ENCODE data around the gene CCDC40.

The CCDC40 gene

DNA sequence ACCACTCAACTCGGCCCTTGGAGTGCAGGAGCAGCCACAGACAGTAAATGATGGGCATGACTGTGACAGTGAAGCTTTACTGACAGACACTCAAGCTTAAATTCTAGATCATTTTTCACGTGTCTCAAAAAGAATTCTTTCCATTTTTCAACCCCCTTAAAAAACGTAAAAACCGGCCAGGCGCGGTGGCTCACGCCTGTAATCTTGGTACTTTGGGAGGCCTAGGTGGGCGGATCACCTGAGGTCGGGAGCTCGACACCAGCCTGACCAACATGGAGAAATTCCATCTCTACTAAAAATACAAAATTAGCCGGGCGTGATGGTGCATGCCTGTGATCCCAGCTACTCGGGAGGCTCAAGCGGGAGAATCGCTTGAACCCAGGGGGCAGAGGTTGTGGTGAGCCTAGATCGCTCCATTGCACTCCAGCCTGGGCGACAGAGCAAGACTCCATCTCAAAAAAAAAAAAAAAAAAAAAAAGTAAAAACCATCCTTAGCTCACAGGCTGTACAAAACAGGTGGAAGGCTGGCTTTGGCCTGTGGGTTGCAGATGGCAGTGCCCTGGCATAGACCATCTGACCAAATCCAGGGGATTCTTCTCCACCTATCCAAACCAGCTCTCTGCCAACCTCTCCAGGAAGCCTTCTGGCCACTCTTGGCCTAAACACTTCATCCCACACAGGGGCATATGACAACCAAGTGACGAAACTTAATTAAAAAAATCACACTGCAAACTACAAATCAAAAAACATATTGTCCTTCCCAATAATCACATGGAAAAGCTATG is 19.0 kb upstream of the CCDC40 start:
- in situ Hi-C loops (cut with MboI; ENCODE audit: low sequenced_read_pairs): no loop called here

DNA sequence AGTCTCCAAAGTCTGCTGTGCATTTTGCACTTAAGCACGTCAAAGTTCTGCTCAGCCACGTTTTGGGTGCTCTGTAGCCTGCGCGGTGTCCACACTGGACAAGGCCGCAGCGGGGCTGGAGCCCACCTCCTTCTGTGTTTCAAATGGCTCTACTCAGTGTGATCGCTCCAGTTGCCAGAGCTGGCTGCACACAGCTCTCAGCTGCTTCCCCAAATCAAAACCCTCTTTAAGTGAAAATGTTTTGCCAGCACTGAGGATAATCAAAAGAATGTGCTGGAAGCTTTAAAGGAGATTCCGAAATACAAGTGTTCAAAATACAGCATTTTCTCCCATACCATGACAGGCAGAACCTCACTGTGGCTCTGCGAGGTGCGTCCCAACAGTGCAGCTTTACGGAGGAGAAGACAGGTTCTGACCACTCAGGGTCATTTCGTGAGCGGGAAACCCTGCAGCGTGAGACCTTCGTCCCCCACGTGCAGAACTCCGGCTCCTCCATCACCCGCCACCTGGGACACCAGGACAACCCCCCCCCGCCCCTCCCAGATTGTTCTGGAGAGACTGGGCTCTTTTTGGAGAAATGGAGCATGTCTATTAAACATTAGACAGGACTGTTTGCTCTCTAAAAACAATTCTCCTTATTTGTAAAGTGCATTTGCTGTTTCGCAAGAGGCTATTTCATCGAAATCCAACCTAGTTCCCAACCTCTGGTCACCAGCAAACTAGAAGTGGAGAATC is 17.4 kb upstream of the CCDC40 start:
- in situ Hi-C loops (cut with MboI; ENCODE audit: low sequenced_read_pairs): no loop called here

DNA sequence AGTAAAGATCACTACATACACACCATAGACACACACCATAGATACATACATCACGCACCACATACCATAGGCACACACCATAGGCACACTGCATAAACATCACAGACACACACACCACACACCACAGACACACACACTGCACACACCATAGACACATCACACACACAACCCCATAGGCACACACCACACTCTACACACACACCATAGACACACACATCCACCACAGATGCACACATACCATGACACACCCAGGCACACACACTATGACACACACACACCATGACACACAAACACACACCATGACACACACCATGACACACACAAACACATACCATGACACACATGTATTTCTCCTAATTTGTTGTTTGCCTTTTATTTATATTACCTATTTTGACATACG is 14.8 kb upstream of the CCDC40 start:
- in situ Hi-C loops (cut with MboI; ENCODE audit: low sequenced_read_pairs): no loop called here

DNA sequence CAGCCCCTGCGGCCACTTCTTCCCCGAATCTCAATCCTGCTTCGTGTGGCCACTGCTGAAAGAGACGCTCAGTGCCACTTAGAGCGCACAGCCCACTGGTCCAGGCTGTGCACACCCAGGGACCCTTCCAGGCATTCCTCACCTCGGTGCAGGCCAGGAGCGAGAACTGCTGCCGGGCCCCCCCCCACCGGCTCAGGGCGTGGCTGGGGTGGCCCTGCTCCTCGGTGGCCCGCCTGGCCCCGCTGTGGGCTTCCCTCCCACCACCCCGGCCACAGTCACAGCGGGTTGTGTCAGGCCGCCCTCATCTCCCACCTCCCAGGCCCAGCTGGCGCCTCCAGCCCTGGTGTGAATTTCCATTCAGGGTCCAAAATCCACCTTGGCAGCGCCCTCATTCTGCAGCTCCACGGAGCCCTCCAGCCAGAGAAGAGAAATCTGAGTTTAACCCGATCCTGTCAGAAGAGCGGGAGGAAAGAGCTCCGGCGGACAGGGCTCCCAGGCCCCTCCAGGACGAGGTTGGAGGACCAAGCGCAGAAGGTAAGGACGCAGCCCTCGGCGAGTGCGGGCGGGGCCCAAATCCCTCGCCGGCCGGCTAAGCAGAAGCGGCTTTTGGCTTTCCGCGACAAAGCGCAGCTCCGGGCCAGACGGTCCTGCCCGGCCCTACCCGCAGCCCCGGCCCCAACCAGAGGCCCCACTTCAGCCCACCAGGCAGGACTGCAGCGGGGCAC is 12.8 kb upstream of the CCDC40 start:
- in situ Hi-C loops (cut with MboI; ENCODE audit: low sequenced_read_pairs): no loop called here

DNA sequence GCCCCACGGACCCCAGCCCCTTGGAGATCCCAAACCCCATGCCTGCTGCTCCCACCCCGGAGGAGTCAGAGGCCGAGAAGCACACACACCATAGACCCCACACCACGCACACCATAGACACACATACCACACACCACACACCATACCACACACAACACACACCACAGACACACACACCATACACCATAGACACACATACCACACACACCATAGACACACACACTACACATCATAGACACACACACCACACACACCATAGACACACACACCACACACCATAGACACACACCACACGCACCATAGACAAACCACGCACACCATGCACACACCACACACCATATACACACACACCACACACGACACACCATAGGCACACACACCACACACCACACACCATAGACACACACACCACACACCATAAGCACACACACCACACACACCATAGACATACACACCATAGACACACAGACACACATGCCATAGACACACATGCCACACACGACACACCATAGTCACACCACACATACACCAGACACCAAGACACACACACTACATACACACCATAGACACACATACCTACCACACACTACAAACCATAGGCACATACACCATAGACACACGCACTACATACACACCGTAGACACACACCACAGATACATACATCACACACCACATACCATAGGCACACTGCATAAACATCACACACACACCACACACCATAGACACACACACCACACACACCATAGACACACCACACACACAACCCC is 12.1 kb upstream of the CCDC40 start:
- in situ Hi-C loops (cut with MboI; ENCODE audit: low sequenced_read_pairs): no loop called here

DNA sequence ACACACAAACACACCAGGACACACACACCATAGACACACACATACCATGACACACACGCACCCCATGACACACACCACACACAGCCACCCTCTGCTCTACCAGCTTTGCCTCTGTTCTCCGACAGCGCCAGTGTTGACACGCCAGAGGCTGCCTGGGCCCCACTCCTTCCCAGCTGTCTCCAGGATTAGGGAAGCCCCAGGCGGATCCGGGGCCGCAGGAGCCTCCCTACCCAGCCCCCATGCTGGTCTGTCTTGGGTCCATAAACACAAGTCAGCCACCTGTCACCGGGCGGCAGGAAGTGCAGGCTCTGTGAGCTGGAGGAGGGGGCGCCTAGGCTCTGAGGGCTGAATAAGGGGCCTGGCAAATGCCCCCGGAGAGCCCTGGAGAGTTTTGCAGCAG is 11.3 kb upstream of the CCDC40 start:
- in situ Hi-C loops (cut with MboI; ENCODE audit: low sequenced_read_pairs): no loop called here

DNA sequence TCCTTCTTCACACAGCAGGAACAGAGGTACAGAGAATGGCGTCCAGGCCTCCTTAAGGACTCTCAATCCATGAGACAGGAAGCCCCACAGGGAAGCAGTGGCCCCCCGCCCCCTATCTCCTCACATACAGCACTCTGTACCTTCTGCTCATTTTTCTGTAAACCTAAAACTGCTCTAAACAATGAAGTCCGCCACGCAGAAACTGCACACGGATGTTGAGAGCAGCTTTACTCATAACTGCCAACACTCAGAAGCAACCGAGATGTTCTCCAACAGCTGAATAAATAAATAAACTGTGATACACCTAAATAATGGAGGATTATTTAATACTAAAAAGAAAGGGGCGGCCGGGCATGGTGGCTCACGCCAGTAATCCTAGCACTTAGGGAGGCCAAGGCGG is 10.6 kb upstream of the CCDC40 start:
- in situ Hi-C loops (cut with MboI; ENCODE audit: low sequenced_read_pairs): no loop called here

DNA sequence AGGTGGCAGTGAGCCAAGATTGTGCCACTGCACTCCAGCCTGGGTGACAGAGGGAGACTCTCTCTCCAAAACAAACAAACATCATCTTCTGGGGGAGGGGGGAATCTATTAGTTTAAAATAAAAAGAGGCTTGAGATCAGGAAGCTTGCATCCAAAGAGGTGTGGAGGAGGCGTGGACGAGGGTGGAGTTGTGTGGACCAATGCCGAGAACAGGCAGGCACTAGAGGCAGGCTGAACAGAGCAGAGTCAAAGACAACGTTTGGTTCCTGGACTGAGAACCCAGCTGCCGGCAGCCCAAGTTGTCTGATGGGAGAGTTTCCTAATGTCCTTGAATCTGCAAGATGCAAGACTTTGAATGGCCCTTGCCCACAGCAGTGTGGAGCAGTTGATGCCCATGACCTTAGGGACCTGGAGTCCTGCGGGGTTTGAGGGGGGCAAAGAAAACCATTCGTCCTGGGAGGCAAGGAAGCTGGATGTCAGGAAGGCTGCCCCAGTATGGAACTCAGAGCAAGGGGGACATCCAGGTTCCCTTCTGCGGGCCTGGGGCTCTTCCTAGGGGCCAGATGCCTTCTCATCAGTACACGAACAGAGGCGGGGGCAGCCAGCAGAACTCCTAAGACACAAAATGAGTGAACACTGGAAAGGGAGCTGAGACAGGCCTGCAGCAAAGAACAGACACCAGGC is 9.9 kb upstream of the CCDC40 start:
- in situ Hi-C loops (cut with MboI; ENCODE audit: low sequenced_read_pairs): no loop called here

DNA sequence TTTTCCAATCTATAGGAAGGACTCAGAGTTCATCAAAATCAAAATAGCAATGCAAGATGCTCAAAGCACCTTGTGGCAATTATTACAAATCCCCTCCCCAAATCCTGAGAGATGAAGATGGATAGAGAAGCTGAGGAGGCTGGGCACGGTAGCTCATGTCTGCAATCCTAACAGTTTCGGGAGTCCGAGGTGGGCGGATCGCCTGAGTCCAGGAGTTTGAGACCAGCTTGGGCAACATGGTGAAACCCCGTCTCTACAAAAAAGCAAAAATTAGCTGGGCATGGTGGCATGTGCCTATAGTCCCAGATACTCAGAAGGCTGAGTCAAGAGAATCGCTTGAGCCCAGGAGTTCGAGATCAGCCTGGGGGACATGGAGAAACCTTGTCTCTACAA is 9.4 kb upstream of the CCDC40 start:
- in situ Hi-C loops (cut with MboI; ENCODE audit: low sequenced_read_pairs): no loop called here

DNA sequence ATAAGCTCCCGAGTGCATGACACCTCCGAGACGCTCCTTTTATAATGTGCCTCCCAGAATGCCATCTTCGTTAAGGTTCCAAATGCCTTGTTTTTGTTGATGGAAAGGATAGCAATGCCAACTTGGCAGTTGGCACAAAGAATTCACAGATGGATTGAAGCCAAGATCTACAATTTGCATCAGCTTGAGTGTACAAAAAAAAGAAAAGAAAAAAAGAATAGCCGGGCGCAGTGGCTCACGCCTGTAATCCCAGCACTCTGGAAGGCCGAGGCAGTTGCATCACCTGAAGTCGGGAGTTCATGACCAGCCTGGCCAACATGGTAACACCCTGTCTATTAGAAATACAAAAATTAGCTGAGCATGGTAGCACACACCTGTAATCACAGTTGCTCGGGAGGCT is 8.4 kb upstream of the CCDC40 start:
- in situ Hi-C loops (cut with MboI; ENCODE audit: low sequenced_read_pairs): no loop called here

DNA sequence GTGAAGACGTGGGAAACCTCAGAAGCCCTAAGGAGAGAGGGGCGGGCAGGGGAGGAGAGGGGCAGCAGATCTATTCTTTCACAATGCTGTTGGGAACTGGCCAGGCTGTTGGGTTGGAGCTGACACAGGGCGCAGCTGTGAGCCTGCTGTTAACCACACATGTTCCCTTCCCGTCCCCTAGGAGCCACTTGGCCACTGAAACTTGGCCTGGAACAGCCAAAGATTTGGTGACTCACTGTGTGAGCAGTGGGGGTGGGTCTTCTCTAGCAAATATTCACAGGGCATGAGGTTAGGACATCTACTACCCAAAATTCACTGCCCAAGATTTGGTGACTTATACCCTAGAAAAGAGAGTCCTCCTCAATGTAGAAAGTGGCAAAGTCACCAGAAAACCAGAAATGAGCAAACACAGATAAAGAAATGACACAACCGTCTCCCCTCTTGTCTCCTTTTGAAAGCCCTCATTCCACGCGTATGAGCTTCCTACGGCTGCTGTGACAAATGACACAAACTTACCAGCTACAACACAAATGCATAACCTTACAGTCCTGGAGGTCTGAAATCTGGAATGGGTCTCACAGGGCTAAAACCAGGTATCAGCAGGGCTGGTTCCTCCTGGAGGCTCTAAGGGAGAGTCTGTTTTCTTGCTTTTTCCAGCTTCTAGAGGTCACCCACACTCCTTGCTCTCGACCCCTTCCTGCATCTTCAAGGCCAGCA is 7.0 kb upstream of the CCDC40 start:
- in situ Hi-C loops (cut with MboI; ENCODE audit: low sequenced_read_pairs): no loop called here

DNA sequence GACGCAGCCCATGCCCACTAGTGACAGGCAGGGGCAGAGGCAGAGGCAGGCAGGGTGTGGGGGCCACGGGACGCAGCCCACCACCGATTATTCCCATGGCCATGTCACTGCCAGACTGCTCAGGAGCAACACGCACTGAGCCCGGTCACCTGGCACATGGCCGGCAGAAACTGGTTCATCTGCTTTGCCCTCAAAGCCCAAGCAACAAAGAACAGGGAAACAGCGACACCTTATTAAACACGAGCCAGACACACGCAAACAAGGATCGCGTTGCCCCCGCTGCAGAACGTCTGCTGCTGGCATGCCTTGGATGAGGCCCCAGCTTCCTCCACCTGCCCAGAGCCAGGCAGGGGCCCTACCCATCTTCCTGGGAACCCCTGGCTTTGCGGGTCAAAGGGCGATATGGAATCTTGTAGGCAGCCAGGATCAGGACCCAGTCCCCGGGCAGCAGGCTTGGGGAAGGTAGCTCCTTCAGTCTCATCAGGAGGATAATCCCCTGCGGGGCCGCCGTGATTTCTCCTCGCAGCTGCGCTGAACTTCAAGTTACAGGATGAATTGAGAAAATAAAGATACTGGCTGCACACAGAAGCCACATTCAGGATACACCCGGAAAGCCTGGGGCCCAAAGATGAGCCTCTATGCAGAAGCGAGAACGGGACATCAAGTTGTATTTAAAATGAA is 5.6 kb upstream of the CCDC40 start:
- in situ Hi-C loops (cut with MboI; ENCODE audit: low sequenced_read_pairs): no loop called here

DNA sequence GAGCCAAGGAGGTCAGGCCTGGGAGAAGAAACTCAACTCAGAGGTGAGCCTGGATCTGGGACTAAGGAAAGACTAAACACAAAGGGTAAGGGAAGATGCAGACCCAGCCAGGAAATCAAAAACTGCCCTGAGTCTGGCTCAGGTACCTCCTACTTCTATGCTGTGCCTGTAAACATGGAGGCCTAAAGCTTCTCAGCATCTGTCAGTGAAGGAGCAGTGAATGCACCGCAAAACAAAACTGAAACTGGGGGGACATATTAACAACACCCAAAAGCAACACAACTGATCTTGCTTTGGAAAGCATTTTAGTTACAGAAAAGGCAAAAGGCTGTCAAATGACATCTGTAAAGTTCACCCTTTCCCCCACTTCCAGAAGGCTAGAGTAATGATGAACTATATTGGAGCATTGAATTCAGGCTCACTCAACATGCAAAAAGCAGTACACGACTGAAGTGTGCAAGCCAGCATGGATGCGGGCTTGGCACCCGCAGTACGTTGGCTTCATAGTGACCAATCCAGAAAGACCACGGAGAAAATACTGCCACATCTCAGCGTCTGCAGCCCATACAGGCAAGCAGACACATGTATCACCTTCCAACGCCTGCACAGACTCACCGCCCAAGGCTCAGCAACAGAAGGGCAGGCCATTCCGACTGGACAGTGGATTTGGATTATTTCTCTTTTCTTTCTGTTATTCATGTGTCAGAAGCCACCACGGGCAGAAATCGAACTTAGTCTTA is 4.6 kb upstream of the CCDC40 start:
- in situ Hi-C loops (cut with MboI; ENCODE audit: low sequenced_read_pairs): no loop called here

DNA sequence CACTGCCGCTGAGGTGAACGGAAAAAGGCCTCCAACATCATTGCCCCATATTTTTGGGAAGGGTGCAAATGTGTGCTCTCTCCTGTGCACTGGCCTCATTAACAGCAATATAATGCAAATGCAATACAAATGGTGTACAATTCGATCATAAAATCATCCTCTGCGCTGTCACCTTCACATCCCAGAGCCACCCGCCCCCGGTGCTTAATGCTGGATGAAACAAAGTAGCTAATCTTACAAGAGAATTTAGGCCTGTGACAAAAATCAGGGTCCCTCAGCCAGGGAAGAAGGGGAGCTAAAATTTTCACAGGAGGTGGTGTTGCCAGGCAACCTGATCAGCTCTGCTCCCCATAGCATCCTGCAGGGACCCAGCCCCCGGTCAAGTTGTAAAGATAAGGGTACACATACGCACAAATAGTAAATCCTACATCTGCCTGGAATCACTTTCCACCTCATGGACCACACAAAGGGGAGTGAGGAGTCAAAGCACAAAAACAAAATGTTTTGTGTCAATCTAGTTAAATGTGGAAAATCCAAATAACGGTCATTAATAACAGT is 3.7 kb upstream of the CCDC40 start:
- in situ Hi-C loops (cut with MboI; ENCODE audit: low sequenced_read_pairs): no loop called here

DNA sequence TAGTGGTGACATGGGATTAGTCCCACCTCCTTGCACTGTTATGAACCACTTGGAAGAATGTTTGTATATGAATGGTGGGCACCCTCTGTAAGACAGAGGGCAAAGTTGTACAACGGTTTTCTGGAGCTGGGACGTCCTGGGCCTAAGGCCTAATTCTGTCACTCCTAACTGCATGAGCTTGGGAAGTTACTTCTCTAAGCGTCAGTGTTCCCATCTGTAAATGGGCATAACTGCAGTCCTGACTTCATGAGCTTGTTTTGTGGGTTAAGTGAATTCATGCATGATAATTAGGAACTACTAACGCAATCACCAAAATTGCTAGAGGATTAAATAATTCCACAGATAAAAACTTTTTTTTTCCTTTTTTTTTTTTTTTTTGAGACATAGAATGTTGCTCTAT is 2.6 kb upstream of the CCDC40 start:
- in situ Hi-C loops (cut with MboI; ENCODE audit: low sequenced_read_pairs): no loop called here

DNA sequence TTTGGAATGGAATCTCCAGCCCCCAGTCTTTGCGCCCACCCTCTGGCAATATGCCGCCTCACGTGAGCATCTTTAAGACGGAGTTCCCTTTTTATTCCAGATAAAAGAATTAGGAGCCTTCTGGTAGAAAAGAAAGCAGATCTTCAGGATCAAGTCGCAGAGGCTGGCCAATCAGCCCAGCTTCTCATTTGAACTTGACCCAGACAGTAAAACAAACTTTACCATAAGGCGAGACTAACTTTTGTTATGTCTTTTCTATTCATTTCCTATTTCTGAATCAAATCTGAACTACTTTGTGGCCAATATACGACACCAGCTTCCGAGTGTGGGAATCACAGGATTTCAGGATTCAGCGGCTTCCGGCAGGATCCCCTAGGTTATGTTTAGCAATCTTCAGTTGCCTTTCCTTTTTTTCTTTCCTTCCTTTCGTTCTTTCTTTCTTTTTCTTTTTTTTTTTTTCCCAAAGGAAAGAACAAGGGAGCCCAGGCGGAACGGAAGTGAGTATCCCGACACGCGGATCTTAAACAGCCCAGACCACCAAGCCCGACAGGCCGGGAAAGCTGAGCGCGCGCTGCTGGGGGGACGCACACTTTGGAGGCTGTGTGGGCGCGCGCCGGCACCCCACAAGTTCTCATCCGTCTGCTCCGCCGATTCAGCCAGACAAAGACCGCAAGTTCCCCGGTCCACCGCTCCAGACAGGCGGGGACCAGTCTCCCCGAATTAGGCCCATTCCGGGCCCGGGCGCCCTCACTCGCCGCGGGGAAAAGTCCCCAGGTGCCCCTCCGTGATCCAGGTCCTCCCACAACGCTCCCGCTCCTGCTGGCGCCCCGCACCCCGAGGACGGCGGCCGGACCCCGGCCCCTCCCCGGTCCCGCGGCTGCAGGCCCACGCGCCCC is 1.4 kb upstream of the CCDC40 start:
- in situ Hi-C loops (cut with MboI; ENCODE audit: low sequenced_read_pairs): no loop called here

DNA sequence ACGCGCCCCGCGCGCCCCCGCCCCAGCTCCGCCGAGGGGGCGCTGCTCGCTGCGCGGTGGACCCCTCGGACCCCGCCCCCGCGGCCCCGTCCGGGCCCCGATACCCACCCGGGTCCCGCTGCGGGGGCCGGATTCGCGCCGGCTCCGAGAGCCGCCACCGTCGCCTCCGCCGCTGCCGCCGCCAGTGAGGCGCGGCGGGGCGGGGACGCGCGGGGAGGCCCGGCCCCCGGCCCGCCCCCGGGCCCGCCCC is 830 bp upstream of the CCDC40 start, which contains the start of gene TBC1D16:
Gene TBC1D16, minus strand, starts transcription at position 186 of the 250 bp plus-strand sequence. CDS start 22,325 bp downstream, outside the sequence.
- in situ Hi-C loops (cut with MboI; ENCODE audit: low sequenced_read_pairs): no loop called here
